ENCODE results near the gene MTCL1. TPM values are rescaled to one million over a fixed set of nuclear protein-coding genes. Genes with fewer than 3 reads are reported as not detected.

The MTCL1 gene
- total RNA-seq, 5 donors from 2014 or later (not counting 1 experiment from before 2014, with no cell fraction given): 0.40 to 0.98 (median 0.83) TPM

DNA sequence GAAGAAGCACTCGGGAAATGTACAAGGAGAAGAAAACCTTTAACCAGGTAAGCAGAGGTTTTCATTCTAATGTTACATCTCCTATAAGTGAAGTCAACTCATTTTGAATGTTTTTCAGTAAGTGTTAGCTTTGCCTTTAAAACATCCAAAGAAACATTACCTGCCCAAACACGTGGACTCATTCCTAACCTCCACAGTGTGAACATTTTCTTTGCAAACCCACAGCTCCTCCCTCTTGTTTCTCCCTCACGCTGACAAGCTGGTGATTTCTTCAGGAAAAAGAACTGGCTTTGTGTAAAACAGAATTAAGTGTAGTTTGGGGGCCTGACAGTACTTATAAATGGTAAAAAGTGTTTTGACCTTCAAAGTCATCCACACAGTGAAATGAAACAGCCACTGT lies 72.5 kb downstream of the MTCL1 start:
- no CpG with 5 or more reads among the region's 3 CpGs for WGBS (ENCODE audit: insufficient coverage)
- Mint-ChIP-seq H3K4me3 (no peak overlapping the region), H3K27ac (no peak overlapping the region), H3K36me3 (no peaks in the 10 kb centered on the region), H3K4me1 (no peaks in the 10 kb centered on the region), H3K27me3 (peaks cover 4 to 5% of the 10 kb centered on the region in 2 donors), H3K9me3 (no peaks in the 10 kb centered on the region)
- Histone ChIP-seq H3K9me3 (no peaks in the 10 kb centered on the region), H3K27ac (ENCODE audit: low read length) (no peak overlapping the region), H3K4me3 (ENCODE audit: control insufficient read depth in 1 of 2, extremely low read depth in 1 of 2, low read length in 1 of 2) (no peak overlapping the region), H3K36me3 (ENCODE audit: control insufficient read depth in 2 of 2, extremely low read depth in 1 of 2, insufficient read depth in 1 of 2, low read length in 1 of 2) (no peaks in the 10 kb centered on the region), H3K27me3 (replicated peaks in 1 of 2; ENCODE audit: control insufficient read depth in 2 of 2, extremely low read depth in 1 of 2, insufficient read depth in 2 of 2, low read length in 1 of 2) (peaks cover 0 to 9% of the 10 kb centered on the region in 2 experiments), H3K4me1 (ENCODE audit: control insufficient read depth in 1 of 2, extremely low read depth in 1 of 2, insufficient read depth in 2 of 2, low read length in 2 of 2) (no peaks in the 10 kb centered on the region)
- ATAC-seq (replicated peaks in 1 of 4) (no peak), DNase-seq (no peak)
- ChIA-PET CTCF (interaction anchor here in 1 of 2 donors (1.0 kb wide), 1 partner anchor 11 kb away, joined by 4 read pairs; no protein-coding TSS in a partner anchor), POLR2A (no interaction called here)

DNA sequence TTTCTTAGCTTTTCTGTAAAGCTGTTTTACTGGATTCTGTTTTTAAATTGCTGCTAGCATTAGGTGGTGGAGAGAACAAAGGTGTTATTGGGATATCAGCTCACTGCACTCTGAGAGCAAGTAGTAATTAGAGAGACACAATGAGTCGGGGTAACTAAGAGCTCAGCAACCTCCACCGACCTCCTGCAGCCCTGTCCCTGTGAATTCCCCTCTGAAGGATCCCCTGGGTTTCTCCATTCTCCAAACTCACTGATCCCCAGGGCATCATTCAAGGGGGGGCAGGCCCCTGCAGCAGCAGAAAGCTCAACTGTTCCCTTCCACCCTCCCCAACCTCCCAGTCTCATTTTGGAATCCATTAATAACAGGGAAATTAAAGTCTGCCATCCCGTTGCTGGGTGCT lies 73.0 kb downstream of the MTCL1 start:
- H3K27me3 Mint-ChIP-seq: peaks cover 4 to 5% of the 10 kb centered on the region in 2 donors
- CTCF ChIA-PET: interaction anchor here in 1 of 2 donors (1.0 kb wide), 1 partner anchor 10 kb away, joined by 4 read pairs; no protein-coding TSS in a partner anchor
- no peaks in the 10 kb centered on the region for H3K9me3 ChIP-seq
- no peaks in the 10 kb centered on the region for H3K36me3 Mint-ChIP-seq
- no peaks in the 10 kb centered on the region for H3K36me3 ChIP-seq (ENCODE audit: control insufficient read depth in 2 of 2, extremely low read depth in 1 of 2, insufficient read depth in 1 of 2, low read length in 1 of 2)
- peaks cover 0 to 9% of the 10 kb centered on the region in 2 experiments for H3K27me3 ChIP-seq (replicated peaks in 1 of 2; ENCODE audit: control insufficient read depth in 2 of 2, extremely low read depth in 1 of 2, insufficient read depth in 2 of 2, low read length in 1 of 2)
- no peak for DNase-seq
- no peak overlapping the region for H3K4me3 ChIP-seq (ENCODE audit: control insufficient read depth in 1 of 2, extremely low read depth in 1 of 2, low read length in 1 of 2)
- H3K27ac Mint-ChIP-seq: no peak overlapping the region
- H3K4me1 Mint-ChIP-seq: no peaks in the 10 kb centered on the region
- H3K4me3 Mint-ChIP-seq: no peak overlapping the region
- ATAC-seq (replicated peaks in 1 of 4): no peak
- POLR2A ChIA-PET: no interaction called here
- 88% methylated on average over 1 of the region's 3 CpGs for WGBS (ENCODE audit: insufficient coverage)
- no peaks in the 10 kb centered on the region for H3K9me3 Mint-ChIP-seq
- H3K4me1 ChIP-seq (ENCODE audit: control insufficient read depth in 1 of 2, extremely low read depth in 1 of 2, insufficient read depth in 2 of 2, low read length in 2 of 2): no peaks in the 10 kb centered on the region
- no peak overlapping the region for H3K27ac ChIP-seq (ENCODE audit: low read length)

DNA sequence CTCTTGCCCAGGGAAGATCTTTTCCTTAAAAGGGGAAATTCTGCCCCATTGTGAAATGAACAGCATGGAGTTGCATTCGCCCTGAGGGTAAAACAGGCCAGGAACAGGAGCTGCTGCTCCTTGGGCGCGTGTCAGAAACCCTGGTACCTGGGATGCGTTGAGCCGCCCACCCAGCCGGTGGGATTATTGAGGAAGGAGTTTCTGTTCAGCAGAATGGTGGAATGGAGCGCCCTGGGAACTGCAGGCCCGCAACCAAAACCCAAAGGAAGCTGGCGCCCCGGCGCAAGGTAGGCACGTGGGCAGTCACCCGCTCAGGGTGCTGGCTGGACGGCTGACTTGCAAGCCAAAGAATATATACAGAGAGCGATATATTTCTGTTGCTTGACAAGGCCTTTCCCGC lies 73.5 kb downstream of the MTCL1 start:
- Histone ChIP-seq H3K27ac (ENCODE audit: low read length) (no peak overlapping the region), H3K36me3 (ENCODE audit: control insufficient read depth in 2 of 2, extremely low read depth in 1 of 2, insufficient read depth in 1 of 2, low read length in 1 of 2) (no peaks in the 10 kb centered on the region), H3K4me1 (ENCODE audit: control insufficient read depth in 1 of 2, extremely low read depth in 1 of 2, insufficient read depth in 2 of 2, low read length in 2 of 2) (no peaks in the 10 kb centered on the region), H3K27me3 (replicated peaks in 1 of 2; ENCODE audit: control insufficient read depth in 2 of 2, extremely low read depth in 1 of 2, insufficient read depth in 2 of 2, low read length in 1 of 2) (peaks cover 0 to 11% of the 10 kb centered on the region in 2 experiments), H3K4me3 (ENCODE audit: control insufficient read depth in 1 of 2, extremely low read depth in 1 of 2, low read length in 1 of 2) (no peak overlapping the region), H3K9me3 (no peaks in the 10 kb centered on the region)
- Mint-ChIP-seq H3K27me3 (peaks cover 4 to 5% of the 10 kb centered on the region in 2 donors), H3K9me3 (no peaks in the 10 kb centered on the region), H3K4me1 (no peaks in the 10 kb centered on the region), H3K36me3 (no peaks in the 10 kb centered on the region), H3K4me3 (no peak overlapping the region), H3K27ac (no peak overlapping the region)
- ChIA-PET POLR2A (no interaction called here), CTCF (no interaction called here)
- DNase-seq (no peak), ATAC-seq (replicated peaks in 1 of 4) (no peak)
- 92% methylated on average over 12 of the region's 16 CpGs for WGBS (ENCODE audit: insufficient coverage)

DNA sequence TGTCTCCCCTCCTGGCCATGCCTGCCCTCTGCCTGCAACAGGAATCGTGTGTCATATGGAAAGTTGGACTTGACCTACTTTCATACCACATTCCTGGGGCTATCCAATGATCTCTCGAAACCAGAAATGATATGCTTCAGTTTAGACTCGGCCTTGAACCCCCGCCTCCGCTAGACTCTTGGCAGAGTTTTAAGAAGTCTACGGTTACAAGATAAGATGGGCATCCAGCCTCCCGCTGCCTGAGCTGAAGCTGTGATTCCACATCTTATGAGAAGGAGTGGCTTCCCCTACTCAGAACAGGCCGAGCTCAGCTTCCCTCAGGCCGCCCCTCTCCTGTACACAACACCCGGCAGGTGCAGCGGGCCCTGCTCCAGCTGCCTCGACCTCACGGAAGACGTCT lies 73.9 kb downstream of the MTCL1 start:
- CTCF ChIA-PET: no interaction called here
- POLR2A ChIA-PET: no interaction called here

DNA sequence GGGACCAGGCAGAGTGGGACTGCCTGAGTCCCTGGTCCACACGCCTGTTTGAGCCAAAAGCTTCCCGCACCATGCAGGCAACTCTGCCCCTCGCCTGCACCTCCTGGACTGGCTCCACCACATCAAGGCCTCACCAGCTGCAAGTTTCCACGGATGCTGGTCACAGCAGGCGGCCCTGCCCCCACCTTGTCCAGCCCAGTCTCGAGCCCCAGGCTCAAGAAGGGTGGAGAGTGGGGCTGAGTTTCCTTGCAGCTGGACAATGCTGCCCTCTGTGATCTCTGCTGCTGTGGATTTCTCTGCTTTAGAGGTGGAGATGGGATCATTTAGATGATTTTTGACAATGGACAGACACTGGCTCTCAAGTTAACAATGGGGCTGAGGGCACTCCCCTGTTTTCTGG lies 74.9 kb downstream of the MTCL1 start:
- Histone ChIP-seq H3K9me3 (no peaks in the 10 kb centered on the region), H3K27me3 (replicated peaks in 1 of 2; ENCODE audit: control insufficient read depth in 2 of 2, extremely low read depth in 1 of 2, insufficient read depth in 2 of 2, low read length in 1 of 2) (peaks cover 0 to 16% of the 10 kb centered on the region in 2 experiments), H3K36me3 (ENCODE audit: control insufficient read depth in 2 of 2, extremely low read depth in 1 of 2, insufficient read depth in 1 of 2, low read length in 1 of 2) (no peaks in the 10 kb centered on the region), H3K4me3 (ENCODE audit: control insufficient read depth in 1 of 2, extremely low read depth in 1 of 2, low read length in 1 of 2) (no peak overlapping the region), H3K4me1 (ENCODE audit: control insufficient read depth in 1 of 2, extremely low read depth in 1 of 2, insufficient read depth in 2 of 2, low read length in 2 of 2) (no peaks in the 10 kb centered on the region), H3K27ac (ENCODE audit: low read length) (no peak overlapping the region)
- H3K27ac Mint-ChIP-seq: no peak overlapping the region
- WGBS (ENCODE audit: insufficient coverage): 80% methylated on average over 2 of the region's 6 CpGs
- H3K27me3 Mint-ChIP-seq: peaks cover 4 to 5% of the 10 kb centered on the region in 2 donors
- H3K36me3 Mint-ChIP-seq: no peaks in the 10 kb centered on the region
- DNase-seq (no peak), ATAC-seq (replicated peaks in 1 of 4) (no peak)
- no peaks in the 10 kb centered on the region for H3K4me1 Mint-ChIP-seq
- no peak overlapping the region for H3K4me3 Mint-ChIP-seq
- ChIA-PET CTCF (no interaction called here), POLR2A (no interaction called here)
- no peaks in the 10 kb centered on the region for H3K9me3 Mint-ChIP-seq

More for the DNA sequence above, 73.9 kb downstream of the MTCL1 start:
- Histone ChIP-seq H3K27me3 (replicated peaks in 1 of 2; ENCODE audit: control insufficient read depth in 2 of 2, extremely low read depth in 1 of 2, insufficient read depth in 2 of 2, low read length in 1 of 2) (peaks cover 0 to 14% of the 10 kb centered on the region in 2 experiments), H3K27ac (ENCODE audit: low read length) (no peak overlapping the region), H3K4me1 (ENCODE audit: control insufficient read depth in 1 of 2, extremely low read depth in 1 of 2, insufficient read depth in 2 of 2, low read length in 2 of 2) (no peaks in the 10 kb centered on the region), H3K36me3 (ENCODE audit: control insufficient read depth in 2 of 2, extremely low read depth in 1 of 2, insufficient read depth in 1 of 2, low read length in 1 of 2) (no peaks in the 10 kb centered on the region), H3K4me3 (ENCODE audit: control insufficient read depth in 1 of 2, extremely low read depth in 1 of 2, low read length in 1 of 2) (no peak overlapping the region), H3K9me3 (no peaks in the 10 kb centered on the region)
- no peak overlapping the region for H3K4me3 Mint-ChIP-seq
- DNase-seq: no peak
- 83% methylated on average over 7 of the region's 14 CpGs for WGBS (ENCODE audit: insufficient coverage)
- no peaks in the 10 kb centered on the region for H3K36me3 Mint-ChIP-seq
- peaks cover 4 to 5% of the 10 kb centered on the region in 2 donors for H3K27me3 Mint-ChIP-seq
- ATAC-seq (replicated peaks in 1 of 4): no peak
- H3K27ac Mint-ChIP-seq: no peak overlapping the region
- H3K9me3 Mint-ChIP-seq: no peaks in the 10 kb centered on the region
- H3K4me1 Mint-ChIP-seq: no peaks in the 10 kb centered on the region

DNA sequence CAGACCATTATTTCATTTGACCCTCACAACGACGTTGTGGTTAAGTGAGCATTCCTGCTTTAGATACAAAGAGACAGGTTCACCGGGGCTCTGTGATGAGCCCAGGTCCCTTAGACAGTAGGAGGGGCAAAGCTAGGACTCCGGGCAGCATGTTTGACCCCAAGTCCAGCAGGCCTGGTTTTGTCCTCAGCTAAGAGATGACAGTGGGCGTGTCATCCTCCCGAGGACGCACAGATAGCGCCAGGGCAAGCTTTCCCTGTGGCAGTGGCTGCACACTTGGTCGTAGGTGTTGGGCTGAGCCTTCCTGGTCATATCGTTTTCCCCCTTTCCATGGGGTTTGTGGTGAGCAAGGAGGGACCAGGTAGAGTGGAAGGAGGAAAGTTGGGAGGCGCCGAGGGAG lies 76.3 kb downstream of the MTCL1 start:
- H3K36me3 Mint-ChIP-seq: no peaks in the 10 kb centered on the region
- 90% methylated on average over 7 of the region's 12 CpGs for WGBS (ENCODE audit: insufficient coverage)
- no peak overlapping the region for H3K4me3 Mint-ChIP-seq
- no peak overlapping the region for H3K4me3 ChIP-seq (ENCODE audit: control insufficient read depth in 1 of 2, extremely low read depth in 1 of 2, low read length in 1 of 2)
- peaks cover 4 to 11% of the 10 kb centered on the region in 2 donors for H3K27me3 Mint-ChIP-seq
- CTCF ChIA-PET: no interaction called here
- DNase-seq (no peak), ATAC-seq (replicated peaks in 1 of 4) (no peak)
- H3K9me3 Mint-ChIP-seq: no peaks in the 10 kb centered on the region
- H3K4me1 ChIP-seq (ENCODE audit: control insufficient read depth in 1 of 2, extremely low read depth in 1 of 2, insufficient read depth in 2 of 2, low read length in 2 of 2): peaks cover 0 to 4% of the 10 kb centered on the region in 2 experiments
- H3K4me1 Mint-ChIP-seq: peaks cover 4 to 5% (median 4%) of the 10 kb centered on the region in 3 donors
- no peaks in the 10 kb centered on the region for H3K9me3 ChIP-seq
- no peak overlapping the region for H3K27ac Mint-ChIP-seq
- no peak overlapping the region for H3K27ac ChIP-seq (ENCODE audit: low read length)
- POLR2A ChIA-PET: no interaction called here
- H3K27me3 ChIP-seq (replicated peaks in 1 of 2; ENCODE audit: control insufficient read depth in 2 of 2, extremely low read depth in 1 of 2, insufficient read depth in 2 of 2, low read length in 1 of 2): peaks cover 0 to 23% of the 10 kb centered on the region in 2 experiments
- no peaks in the 10 kb centered on the region for H3K36me3 ChIP-seq (ENCODE audit: control insufficient read depth in 2 of 2, extremely low read depth in 1 of 2, insufficient read depth in 1 of 2, low read length in 1 of 2)

Data from T-cell (primary cell).